ACC112 (cell line): ENCODE data around the gene OAT.

Experiments
- H2AFZ ChIP-seq: fragments of 200-600 bp; sonication (generic); one replicate; pipeline ENCODE4 v1.6.0; 2017; ENCODE audit warnings: antibody characterized with exemption, low read length; ENCODE audit not compliant: unreplicated experiment
- H3K27ac ChIP-seq: fragments of 200-600 bp; sonication (generic); 2 replicates; pipeline ENCODE4 v1.5.1; 2014; ENCODE audit warnings: low read depth, mild to moderate bottlenecking, antibody characterized with exemption, low read length, moderate library complexity
- H3K27me3 ChIP-seq: fragments of 200-600 bp; sonication (generic); 2 replicates; pipeline ENCODE4 v1.6.1; 2014; ENCODE audit warnings: mild to moderate bottlenecking, antibody characterized with exemption, low read length, moderate library complexity, mixed read lengths; ENCODE audit not compliant: insufficient read depth
- H3K36me3 ChIP-seq: fragments of 200-600 bp; sonication (generic); 2 replicates; pipeline ENCODE4 v1.6.1; 2016; ENCODE audit warnings: mild to moderate bottlenecking, antibody characterized with exemption, low read length, moderate library complexity, mixed read lengths; ENCODE audit not compliant: insufficient read depth
- H3K4me1 ChIP-seq: fragments of 200-600 bp; sonication (generic); one replicate; pipeline ENCODE4 v1.6.1; 2016; ENCODE audit warnings: low read length, mixed read lengths; ENCODE audit not compliant: insufficient read depth, unreplicated experiment, control insufficient read depth
- H3K4me3 ChIP-seq: fragments of 200-600 bp; sonication (generic); 2 replicates; pipeline ENCODE4 v1.5.1; 2014; ENCODE audit warnings: mild to moderate bottlenecking, low read depth, low read length
- H3K79me2 ChIP-seq: fragments of 200-600 bp; sonication (generic); one replicate; pipeline ENCODE4 v1.6.0; 2016; ENCODE audit warnings: low read length; ENCODE audit not compliant: control insufficient read depth, unreplicated experiment, insufficient read depth

Gene OAT

GRCh38 chr10:124353091-124353815 lies 65.5 kb downstream of the OAT start:
- H3K36me3 ChIP-seq, result no peaks in the 10 kb centered on the region
- no peaks in the 10 kb centered on the region for H3K27me3 ChIP-seq
- no peaks in the 10 kb centered on the region for H3K79me2 ChIP-seq
- H3K4me3 ChIP-seq, result no peak overlapping the region
- H3K4me1 ChIP-seq, result peaks cover 4% of the 10 kb centered on the region
- H2AFZ ChIP-seq, result no peak overlapping the region
- no peak overlapping the region for H3K27ac ChIP-seq

GRCh38 chr10:124351481-124352220 lies 67.1 kb downstream of the OAT start:
- H3K27me3 ChIP-seq, result no peaks in the 10 kb centered on the region
- no peaks in the 10 kb centered on the region for H3K36me3 ChIP-seq
- no peak overlapping the region for H3K4me3 ChIP-seq
- H3K27ac ChIP-seq, result no peak overlapping the region
- no peaks in the 10 kb centered on the region for H3K79me2 ChIP-seq
- H2AFZ ChIP-seq, result no peak overlapping the region
- H3K4me1 ChIP-seq, result peaks cover 4% of the 10 kb centered on the region

- Histone ChIP-seq H3K79me2 (no peaks in the 10 kb centered on the region), H3K36me3 (no peaks in the 10 kb centered on the region), H3K27me3 (no peaks in the 10 kb centered on the region), H3K27ac (no peak overlapping the region), H3K4me3 (no peak overlapping the region), H3K4me1 (peaks cover 4% of the 10 kb centered on the region), H2AFZ (no peak overlapping the region)
Measured at GRCh38 chr10:124350806-124351205, 67.9 kb downstream of the OAT start.

- Histone ChIP-seq H3K36me3 (no peaks in the 10 kb centered on the region), H3K27me3 (no peaks in the 10 kb centered on the region), H3K4me3 (no peak overlapping the region), H3K79me2 (no peaks in the 10 kb centered on the region), H2AFZ (no peak overlapping the region), H3K27ac (no peak overlapping the region), H3K4me1 (no peaks in the 10 kb centered on the region)
Measured at GRCh38 chr10:124349996-124350280, 68.8 kb downstream of the OAT start.

GRCh38 chr10:124349231-124349995 lies 69.3 kb downstream of the OAT start:
- Histone ChIP-seq H3K79me2 (no peaks in the 10 kb centered on the region), H3K36me3 (no peaks in the 10 kb centered on the region), H3K27me3 (no peaks in the 10 kb centered on the region), H3K4me1 (no peaks in the 10 kb centered on the region), H3K27ac (no peak overlapping the region), H2AFZ (no peak overlapping the region), H3K4me3 (no peak overlapping the region)

- Histone ChIP-seq H2AFZ (no peak overlapping the region), H3K4me1 (no peaks in the 10 kb centered on the region), H3K27ac (no peak overlapping the region), H3K36me3 (no peaks in the 10 kb centered on the region), H3K27me3 (no peaks in the 10 kb centered on the region), H3K79me2 (no peaks in the 10 kb centered on the region), H3K4me3 (no peak overlapping the region)
Measured at GRCh38 chr10:124348801-124349200, 69.9 kb downstream of the OAT start.

GRCh38 chr10:124347956-124348355 lies 70.8 kb downstream of the OAT start:
- H3K79me2 ChIP-seq, result no peaks in the 10 kb centered on the region
- no peak overlapping the region for H2AFZ ChIP-seq
- H3K4me3 ChIP-seq, result no peak overlapping the region
- H3K4me1 ChIP-seq, result no peaks in the 10 kb centered on the region
- H3K36me3 ChIP-seq, result no peaks in the 10 kb centered on the region
- no peak overlapping the region for H3K27ac ChIP-seq
- no peaks in the 10 kb centered on the region for H3K27me3 ChIP-seq
